ENCODE results near the gene NOXA1.
"Not testable (repeated sequence)": the region's sequence is repeated elsewhere in the genome, so short reads cannot be mapped to it uniquely, and the experiment has no call there.

NOXA1 gene

DNA sequence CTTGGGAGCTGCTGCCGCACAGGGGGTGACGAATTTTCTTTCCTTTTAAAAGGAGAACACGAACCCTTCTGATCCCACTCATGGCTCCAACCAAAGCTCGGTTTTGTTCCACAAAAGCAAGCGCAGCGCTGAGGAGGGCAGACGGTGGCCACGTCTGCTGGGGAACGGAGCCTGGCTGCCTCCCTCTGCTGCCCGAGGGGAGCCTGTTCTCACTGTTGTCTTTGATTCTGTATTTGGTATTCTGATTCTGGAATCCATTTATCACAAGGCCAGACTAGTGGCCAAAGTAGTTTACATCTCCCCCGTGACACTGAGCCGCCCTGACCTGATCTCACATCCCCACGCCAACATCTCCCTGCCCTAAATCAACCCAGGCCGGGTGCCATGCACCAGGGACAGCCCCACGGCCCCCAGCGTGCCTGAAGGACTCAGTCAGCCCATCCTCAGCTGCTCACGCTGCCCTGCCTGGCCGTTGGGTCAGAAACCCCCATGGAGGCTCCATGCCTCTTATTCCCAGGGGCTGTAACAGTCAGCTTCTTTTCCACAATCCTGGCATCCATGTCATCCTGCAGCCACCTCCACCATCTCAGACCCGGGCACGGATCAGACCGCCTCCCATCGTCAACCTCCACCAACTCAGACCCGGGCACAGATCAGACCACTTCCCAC lies 42.7 kb downstream of the NOXA1 start:
- FAIRE-seq, result no peak
- no peak for DNase-seq (ENCODE audit: insufficient read length, low spot score)
- TF ChIP-seq, protein P1, sequence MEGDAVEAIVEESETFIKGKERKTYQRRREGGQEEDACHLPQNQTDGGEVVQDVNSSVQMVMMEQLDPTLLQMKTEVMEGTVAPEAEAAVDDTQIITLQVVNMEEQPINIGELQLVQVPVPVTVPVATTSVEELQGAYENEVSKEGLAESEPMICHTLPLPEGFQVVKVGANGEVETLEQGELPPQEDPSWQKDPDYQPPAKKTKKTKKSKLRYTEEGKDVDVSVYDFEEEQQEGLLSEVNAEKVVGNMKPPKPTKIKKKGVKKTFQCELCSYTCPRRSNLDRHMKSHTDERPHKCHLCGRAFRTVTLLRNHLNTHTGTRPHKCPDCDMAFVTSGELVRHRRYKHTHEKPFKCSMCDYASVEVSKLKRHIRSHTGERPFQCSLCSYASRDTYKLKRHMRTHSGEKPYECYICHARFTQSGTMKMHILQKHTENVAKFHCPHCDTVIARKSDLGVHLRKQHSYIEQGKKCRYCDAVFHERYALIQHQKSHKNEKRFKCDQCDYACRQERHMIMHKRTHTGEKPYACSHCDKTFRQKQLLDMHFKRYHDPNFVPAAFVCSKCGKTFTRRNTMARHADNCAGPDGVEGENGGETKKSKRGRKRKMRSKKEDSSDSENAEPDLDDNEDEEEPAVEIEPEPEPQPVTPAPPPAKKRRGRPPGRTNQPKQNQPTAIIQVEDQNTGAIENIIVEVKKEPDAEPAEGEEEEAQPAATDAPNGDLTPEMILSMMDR (IDR thresholded peaks at IDR 0.05; ENCODE audit: insufficient read depth, missing control alignments), result no peak

DNA sequence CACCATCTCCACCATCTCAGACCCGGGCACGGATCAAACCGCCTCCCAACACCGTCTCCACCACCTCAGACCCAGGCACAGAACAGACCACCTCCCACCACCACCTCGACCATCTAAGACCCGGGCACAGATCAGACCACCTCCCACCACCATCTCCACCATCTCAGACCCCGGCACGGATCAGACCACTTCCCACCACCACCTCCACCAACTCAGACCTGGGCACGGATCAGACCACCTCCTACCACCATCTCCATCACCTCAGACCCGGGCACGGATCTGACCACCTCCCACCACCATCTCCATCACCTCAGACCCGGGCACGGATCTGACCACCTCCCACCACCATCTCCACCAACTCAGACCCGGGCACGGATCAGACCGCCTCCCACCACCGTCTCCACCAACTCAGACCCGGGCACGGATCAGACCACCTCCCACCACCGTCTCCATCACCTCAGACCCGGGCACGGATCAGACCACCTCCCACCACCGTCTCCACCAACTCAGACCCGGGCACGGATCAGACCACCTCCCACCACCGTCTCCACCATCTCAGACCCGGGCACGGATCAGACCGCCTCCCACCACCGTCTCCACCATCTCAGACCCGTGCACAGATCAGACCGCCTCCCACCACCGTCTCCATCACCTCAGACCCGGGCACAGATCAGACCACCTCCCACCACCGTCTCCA lies 43.3 kb downstream of the NOXA1 start:
- FAIRE-seq; DNase-seq (ENCODE audit: insufficient read length, low spot score): not testable (repeated sequence)

DNA sequence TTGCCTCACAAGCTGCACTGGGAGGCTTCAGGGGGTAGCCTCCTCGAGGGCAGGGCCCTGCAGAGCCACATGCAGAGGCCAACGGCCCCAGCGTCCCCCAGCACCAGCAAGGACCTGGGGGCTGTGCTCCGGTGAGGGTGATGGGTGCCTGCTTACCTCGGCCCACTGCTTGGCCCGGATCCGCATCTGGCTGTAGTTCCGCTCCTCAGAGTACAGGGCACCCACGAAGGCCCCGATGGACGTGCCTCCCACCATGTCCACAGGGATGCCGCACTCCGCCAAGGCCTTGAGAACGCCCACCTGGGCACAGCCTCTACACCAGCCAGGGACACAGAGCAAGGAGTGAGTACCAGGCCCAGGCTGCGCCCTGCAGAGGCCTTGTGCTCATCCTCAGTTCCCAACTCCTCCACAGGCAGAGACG lies 44.0 kb downstream of the NOXA1 start:
- TF ChIP-seq, protein P1 (IDR thresholded peaks at IDR 0.05; ENCODE audit: insufficient read depth, missing control alignments), result no peak
- DNase-seq (ENCODE audit: insufficient read length, low spot score) (no peak), FAIRE-seq (no peak)

DNA sequence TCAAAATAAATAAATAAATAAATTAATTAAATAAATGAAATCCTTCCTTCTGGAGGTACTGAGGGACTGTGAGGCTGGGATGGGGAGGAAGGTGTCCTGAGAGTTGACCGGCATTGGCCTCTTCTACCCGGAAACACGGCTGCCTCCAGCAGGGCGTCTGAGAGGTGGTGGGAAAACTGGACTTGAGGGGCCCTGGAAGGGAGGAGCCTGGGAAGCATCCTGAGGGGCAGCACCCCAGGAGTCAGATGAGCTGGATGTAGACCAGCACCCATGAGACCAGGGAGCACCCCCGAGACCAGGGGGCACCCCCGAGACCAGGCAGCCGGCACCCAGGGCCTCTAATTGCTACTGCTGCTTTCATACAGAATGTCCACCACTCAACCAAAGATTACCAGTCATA lies 44.7 kb downstream of the NOXA1 start:
- FAIRE-seq, result no peak
- TF ChIP-seq, protein P1 (IDR thresholded peaks at IDR 0.05; ENCODE audit: insufficient read depth, missing control alignments), result no peak
- no peak for DNase-seq (ENCODE audit: insufficient read length, low spot score)

DNA sequence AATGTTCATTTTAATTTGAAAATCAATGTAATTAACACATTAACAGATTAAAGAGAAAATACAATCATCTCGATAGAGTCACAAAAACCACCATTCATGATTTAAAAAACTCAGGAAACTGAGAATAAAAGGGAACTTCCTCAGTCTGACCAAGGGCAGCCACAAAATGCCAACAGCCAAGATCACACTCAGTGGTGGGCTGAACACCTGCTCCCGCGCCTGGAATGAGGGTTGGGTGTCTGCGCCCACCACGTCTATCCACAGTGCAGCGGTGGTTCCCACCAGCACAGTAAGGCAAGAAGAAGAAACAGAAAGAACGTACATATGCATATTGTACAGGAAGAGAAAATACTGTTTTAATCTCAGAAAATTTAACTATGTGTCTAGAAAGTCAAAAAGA lies 47.6 kb downstream of the NOXA1 start:
- TF ChIP-seq, protein P1 (IDR thresholded peaks at IDR 0.05; ENCODE audit: insufficient read depth, missing control alignments), result no peak
- DNase-seq (ENCODE audit: insufficient read length, low spot score), result no peak
- no peak for FAIRE-seq

DNA sequence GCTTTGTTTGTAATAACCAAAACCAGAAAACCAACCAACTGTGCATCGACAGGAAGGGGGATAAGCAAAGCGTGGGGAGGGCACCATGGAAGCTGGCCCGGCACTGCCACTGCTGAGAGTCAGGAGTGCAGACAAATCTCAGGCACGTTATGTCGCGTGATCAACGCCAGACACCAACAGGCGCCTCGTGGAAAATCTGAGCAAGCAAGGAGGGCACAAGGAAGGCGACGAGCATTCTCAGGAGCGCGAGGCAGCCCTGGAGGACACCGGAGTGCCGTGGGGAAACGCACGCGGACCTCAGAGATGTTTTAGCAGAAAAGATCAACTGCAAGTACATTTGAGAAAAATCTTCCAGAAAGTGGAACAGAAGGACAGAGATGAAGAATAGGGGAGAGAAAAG lies 51.1 kb downstream of the NOXA1 start:
- TF ChIP-seq, protein P1 (IDR thresholded peaks at IDR 0.05; ENCODE audit: insufficient read depth, missing control alignments), result no peak
- FAIRE-seq, result no peak

DNA sequence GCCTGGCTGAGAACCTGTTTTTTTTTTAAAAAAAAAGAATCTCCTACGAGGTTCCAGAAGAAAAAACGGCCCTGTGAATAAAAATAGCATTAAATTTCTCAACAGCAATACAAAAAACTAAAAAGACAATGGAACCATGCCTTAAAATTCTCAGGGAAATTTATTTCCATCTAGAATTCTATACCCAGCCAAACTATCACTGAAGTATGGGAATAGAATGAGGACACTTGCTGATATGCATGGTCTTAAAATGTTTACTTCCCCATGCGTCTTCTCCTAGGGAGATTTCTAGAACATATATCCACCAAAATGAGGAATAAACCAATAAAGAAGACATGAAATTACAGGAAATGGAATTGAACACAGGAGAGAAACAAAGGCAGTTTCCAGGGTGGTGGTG lies 52.5 kb downstream of the NOXA1 start:
- no peak for DNase-seq (ENCODE audit: insufficient read length, low spot score)
- TF ChIP-seq, protein P1 (IDR thresholded peaks at IDR 0.05; ENCODE audit: insufficient read depth, missing control alignments), result no peak
- no peak for FAIRE-seq

More for the DNA sequence above, 51.1 kb downstream of the NOXA1 start:
- no peak for DNase-seq (ENCODE audit: insufficient read length, low spot score)

Measured in D721Med (cell line).